Activated T-cell treated with anti-CD3 and anti-CD28 coated beads, Interleukin-2, amount 50 U/mL, for 48 hours (primary cell): ENCODE measurements around the gene CNKSR3.

ENCODE experiments used
- DNase-seq, 2 experiments: peaks; one replicate each; pipeline ENCODE4 v3.0.0-alpha.2; 2020

CNKSR3 gene

DNA sequence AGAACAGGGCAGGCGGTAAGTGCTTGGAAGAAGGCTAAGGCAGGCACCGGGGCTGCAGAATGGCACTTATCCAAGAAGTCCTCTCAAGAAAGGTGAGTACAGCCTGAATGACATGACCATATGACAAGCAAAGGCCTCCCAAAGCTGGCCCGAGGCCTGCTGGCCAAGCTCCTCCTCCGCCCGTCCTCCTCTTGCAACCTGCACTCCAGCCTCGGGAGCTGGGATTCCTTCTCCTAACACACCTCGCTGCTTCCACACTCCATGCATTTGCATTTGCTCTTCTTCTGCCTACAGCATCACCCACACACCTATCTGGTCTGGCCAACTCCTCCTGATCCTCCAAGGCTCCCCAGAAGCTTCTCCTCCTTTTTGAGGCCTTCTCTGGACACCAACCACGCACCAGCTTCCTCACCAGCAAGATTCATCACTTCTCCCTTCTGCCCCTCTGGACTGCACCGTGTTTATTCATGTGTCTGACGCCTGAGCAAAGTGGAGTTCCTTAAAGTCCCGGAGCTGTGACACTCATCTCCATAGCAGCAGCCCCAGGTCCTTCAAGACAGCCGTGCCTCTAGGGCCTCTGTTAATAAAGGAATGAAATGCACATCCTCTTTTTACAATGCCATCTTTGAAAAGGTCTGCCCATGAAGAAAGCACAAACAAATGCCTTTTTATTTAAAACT lies 32.3 kb downstream of the CNKSR3 start:
- no peak for DNase-seq

DNA sequence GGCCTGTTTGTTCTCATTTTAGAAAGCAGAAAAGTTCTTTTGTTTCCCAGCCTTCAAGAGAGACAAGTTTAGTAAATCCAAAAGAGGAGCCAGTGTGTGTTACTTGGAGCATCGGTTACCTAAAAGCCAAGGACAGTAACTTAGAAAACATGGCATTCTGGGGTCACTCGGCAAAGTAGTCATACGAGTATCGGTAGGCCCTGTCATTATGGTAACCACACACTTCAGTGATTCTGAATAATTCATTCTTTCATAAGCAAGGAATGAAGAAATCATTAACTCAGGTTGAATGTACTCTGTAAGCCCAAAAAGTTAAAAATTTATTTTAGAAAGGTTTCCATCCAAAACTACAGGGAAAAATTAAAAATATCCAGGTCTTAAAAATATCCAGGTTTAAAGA lies 34.0 kb downstream of the CNKSR3 start:
- no peak for DNase-seq

DNA sequence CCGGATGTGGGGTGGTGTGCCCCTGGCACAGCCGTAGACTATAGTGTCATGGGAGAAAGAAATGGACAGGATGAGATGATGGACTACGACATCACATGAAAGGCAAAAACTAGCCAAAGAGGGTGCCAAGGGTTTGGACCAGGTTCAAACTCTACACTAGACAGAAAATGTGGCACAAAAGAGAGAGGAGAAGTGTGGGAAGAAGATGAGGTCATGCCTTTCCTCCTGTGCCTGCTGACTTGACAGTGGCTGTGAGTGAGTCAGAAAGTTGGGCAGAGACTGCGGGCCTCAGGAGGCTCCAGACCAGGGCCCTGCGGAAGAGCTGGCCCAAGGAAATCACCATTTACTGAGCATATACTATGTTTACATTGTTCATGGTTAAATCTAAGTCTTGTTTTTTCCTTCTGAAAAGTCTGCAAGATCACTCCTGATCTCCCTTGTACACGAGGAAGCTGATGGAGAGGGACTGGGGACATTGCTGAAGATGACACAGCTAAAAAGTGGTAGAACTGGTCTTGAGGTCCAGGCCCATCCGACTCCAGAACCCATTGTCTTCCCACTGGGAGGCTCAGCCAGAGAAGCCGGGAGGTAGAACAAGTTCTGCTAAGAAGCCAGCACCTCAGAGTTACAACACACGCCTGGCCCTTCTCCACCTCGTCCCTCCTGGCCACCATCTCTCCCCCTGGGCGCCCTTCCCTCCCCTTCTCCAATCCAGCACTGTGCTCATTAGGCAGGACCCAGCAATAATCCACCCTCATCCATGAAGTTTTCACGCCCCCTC lies 35.6 kb downstream of the CNKSR3 start:
- no peak for DNase-seq

DNA sequence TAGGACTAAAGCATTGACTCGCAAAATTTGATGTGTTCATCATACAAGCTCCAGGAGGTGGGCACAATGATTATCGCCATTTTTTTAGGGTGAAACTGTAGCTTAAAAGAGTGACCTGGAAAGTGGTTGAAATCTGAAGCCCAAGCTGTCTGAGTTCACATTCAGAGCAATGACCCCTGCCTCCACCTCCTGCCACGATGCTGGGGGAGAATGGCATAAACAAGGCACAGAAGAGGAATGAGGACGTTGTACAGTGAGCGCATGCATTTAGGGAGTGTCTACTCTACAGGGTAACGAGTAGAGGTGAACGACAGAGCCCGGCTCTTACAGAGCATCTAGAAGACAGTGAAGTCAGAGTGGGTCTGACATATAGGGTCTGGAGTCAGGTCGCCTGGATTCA lies 37.2 kb downstream of the CNKSR3 start:
- no peak for DNase-seq

DNA sequence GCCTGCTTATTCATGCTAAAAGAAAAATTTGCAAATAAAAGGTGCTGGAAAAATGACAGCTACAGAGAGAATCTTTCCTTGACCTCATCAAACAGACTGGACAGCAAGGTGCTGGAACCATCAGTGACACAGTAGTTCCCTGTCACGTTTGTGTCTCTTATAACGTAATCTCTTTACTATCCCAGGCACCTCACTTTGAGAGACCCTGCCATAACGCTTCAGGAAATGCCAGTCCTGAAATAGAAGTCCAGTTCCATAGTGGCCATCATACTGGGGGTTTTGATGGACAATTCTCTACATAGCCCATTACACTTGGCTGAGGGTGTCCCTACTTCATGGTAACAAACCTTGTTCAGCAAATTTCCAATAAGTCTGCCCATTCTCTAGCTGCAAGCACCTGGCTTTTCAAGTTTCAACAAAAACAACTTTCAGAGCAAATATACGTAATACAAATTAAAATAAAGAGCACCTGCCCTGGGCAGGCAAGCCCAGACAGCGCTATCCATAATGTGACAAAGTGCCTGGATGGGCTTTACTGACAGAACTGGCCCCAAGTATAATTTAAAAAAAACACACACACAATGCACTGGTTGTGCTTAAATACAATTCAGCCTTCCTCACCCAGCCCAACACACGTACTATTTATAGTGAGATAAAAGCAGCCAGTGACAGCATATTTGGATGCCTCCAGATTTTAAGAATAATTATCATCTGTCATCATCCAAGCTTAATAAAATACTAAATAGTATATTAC lies 38.7 kb downstream of the CNKSR3 start:
- no peak for DNase-seq

DNA sequence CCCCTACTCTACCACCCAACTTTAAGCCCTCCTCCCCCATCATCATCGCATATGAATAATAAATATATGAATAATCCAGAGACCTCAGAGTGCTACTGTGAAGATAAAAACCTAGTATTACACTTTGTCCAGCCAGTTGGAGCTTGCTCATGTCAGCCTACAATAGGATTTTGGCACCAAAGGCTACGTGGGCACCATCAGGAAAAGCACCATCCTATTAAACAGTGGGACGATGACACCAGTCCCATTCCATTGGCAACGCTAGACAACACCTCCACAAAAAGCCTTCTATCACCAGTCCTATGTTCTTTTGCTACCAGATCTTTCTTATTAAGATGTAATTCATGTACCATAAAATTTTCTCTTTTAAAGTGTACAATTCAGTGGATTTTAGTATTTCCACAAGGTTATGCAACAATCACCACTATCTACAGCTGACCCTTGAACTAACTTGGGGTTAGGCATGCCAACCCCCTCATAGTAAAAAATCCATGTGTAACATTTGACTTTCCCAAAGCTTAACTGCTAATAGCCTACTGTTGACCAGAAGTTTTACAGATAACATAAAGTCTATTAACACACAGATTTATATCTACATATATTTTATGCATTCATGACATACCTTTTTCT lies 41.1 kb downstream of the CNKSR3 start:
- no peak for DNase-seq

DNA sequence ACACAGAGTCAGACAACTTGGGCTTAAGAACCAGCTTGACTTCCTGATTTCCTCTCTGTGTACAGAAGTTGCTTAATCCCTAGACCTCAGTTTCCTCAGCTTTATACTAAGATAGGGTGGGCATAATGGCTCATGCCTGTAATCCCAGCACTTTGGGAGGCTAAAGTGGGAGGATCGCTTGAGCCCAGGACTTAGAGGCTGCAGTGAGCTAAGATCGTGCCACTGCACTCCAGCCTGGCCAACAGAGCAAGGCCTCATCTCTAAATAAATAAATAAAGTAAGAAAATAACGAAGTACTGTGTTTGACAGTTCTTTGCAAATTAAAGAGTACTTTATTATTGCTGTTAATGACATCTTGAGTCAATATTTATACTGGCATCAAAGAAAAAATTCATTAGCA lies 41.7 kb downstream of the CNKSR3 start:
- no peak for DNase-seq

DNA sequence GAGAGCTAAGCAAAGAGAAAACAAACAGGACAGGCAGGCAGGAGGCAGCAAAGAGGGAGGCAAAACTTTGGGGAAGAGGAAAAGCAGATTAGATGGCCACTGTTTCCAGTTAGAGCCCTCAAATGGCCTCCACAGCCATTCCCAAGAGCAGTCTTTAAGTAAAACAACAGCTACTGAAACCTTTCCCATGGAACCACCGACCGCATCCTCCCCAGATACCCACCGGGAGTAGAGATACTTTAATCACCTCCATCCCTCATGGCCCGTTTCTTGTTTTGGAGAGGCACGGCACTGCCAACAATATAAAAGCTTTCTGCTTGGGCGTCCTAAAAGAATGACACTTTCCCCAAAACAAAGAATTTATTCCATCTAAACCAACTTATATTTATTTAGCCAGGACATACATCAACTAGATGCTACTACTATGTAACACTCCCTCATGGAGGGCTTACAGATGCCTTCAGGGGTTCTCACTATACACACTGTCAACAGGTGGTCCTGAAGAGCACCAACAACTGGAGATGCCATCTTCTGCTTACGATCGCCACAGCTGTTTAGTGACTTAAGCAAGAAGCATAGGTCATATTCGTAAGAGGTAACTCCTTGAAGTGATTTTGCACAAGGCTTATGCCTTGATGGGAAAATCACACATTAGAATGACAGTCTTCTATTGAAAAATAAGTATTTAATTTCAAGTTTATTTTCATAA lies 43.4 kb downstream of the CNKSR3 start:
- DNase-seq, result no peak

DNA sequence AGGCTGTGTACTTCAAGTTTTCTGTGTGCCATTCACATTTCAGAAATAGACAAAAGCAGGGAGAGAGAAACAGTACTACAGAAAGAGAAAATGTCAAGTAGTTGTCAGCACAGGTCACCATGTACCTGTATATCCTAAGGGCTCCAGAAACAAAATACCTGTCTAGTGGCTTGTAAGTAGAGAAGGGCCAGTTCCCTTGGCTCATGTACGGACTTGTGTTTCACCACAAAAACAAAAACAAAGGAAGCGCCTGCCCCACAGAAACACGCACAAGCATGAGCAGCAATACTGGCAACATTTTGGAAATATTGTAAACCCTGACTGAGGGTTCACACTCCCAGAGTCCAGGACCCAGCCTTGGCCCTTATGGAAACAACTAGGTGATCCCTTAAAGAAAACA lies 44.3 kb downstream of the CNKSR3 start:
- no peak for DNase-seq

DNA sequence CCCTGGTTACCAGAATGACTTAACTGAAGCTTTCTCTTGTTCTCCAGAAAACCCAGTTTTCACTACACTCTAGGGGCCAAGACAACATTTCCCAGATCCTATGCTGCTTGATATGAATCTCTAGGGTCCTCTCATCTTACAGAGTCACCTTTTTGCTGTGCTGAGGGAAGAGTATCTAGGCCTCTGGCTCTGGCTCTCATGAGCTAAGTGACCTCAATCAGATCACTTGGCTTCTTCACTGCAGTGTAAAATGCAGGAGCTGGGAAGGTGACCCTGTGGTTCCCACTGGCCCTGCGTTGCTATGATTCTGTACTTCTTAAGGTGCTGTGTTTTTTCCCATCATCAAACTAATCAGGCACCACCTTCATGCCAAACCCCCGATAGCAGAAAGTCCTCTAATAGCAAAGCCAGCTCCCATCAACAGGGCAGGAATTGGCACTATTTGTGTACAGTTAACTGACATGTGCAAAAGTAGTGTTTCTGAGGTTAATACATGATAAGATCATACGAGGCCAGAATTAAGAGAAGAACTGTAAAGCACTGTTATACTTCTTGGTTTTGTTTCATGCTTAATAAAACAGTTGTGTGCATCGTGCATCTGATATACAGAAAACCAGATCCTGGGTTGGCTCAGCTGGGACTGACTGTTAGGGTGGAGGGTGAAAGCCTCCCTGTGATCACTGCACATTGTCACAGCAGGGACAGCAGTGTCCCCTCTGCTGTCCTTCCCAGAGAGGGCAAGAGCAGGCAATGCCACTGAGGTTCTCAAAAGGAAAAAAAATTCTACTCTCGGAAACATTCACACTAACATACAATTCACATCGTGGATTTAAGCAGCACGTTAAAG lies 46.7 kb downstream of the CNKSR3 start:
- DNase-seq, result no peak

DNA sequence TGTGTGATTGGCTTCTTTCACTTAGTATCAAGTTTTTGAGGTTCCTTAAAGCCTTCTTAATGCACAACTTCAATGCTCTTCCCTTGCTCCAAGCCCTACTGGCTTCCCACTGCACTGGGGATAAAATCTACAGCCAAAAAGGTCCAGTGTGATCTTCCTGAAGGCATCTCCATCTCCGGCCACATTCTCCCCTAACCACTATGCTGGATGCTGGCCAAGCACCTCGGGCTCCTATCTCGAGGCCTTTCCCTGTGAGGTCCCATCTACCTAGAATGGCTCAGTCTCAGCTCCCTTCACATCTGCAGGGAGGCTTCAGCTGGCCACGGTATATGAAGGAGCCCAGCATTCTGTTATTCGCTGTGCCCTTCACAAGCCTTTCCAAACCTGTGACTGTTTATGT lies 48.1 kb downstream of the CNKSR3 start:
- no peak for DNase-seq

DNA sequence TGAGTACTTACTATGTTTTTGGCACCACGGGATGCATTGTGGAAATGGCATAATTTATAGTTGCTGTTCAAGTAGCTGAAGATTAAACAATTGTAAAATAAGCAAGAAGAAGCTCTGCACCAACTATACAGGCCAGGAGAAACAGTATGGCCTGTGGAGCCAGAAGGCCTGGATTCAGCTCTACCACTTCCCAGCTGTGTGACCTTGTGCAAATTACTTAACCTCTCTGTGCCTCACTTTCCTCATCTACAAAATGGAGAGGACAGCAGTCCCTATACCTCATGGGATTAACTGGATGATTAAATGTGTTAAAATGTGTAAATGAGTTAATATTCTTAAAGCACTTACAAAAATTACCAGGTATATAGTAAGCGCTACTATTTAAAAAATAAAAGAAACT lies 49.1 kb downstream of the CNKSR3 start:
- DNase-seq, result no peak

DNA sequence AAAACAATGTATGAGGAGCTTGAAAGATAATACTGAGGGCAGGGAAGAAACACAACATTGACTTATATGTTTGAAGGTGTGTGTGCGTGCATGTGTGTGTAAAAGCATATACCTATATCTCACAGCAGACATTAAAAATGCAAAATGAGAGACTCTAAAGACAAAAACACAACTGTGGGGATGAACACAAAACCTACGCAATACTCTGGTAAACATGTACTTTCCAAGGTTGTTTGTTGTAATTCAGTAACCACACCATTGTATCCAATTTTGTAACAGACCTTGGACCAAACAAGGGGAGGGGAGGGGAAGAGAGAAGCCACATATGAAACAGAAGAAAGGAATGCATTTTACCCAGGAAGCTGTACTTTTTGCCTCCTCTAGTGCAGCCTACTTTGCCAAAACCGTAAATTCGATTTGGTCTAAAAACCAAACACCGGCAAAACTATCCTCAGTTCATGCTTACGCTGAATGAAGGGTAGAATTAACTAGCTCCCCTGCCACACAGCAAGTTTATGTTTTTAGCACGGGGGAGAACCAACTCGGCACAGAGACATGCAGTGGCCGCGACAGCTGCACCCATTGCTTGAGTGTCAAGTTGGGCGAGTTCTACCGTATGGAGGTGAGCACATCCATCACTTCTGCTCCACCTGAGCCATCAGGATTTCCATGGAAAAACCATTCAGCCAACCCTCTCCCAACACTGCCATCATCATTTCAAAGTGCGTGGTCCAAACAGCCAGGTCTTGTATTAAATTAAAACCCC lies 50.0 kb downstream of the CNKSR3 start:
- DNase-seq, result no peak

DNA sequence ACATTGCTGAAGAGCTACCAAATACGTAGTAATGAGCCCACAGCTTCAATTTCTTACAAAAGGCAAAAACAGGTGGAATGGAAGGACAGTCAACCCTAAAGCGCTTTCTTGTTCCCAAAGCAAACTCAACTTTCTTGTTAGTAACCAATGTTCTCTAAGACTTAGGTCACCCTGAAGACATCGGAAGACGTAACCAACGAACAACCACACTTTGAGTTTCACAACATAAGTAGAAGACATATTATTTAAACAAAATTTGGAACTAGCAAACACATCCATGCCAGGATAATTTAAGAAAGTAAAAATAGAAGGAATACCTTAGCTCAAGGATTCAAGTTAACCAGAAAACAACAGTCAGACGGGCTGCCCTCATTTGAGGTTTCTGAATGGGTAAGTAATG lies 51.0 kb downstream of the CNKSR3 start:
- no peak for DNase-seq

DNA sequence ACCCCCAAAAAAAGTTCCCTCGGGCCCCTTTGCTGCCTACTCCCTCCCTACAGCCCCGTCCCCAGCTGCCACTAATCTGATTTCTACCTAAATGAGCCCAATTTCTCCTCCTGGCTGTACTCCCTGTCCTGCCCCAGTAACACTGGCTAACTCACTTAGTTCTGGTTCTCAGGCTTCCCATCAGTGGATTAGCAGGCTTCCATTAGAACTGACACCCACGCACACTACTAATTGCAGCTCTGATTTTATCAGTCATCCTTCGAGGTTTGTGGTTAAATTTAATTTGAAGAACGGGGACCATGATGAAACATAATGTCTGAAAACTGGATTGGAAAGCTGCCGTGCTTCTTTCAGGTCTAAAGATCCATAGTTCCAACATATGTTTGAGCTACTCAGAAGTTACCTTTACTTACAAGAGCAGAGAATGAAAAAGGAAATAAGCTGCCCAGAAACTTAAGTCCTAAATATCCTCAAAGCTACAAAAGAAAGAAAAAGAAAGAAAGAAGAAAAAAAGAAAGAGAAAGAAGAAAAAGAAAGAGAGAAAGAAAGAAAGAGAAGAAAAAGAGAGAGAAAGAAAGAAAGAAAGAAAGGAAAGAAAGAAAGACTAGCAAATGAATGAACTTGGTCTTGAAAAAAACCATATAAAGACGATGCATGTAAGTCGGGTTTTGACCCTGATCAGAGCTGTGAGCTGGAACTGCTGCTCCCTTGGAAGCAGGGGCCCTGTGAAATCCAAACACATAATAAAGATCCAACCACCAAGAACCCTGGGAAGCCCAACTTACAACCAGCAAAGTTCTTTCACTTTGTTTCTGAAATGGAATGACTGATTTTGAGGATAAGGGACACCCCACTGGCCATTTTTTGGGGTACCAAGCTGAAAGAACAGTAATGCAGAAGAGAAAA lies 51.7 kb downstream of the CNKSR3 start:
- no peak for DNase-seq

DNA sequence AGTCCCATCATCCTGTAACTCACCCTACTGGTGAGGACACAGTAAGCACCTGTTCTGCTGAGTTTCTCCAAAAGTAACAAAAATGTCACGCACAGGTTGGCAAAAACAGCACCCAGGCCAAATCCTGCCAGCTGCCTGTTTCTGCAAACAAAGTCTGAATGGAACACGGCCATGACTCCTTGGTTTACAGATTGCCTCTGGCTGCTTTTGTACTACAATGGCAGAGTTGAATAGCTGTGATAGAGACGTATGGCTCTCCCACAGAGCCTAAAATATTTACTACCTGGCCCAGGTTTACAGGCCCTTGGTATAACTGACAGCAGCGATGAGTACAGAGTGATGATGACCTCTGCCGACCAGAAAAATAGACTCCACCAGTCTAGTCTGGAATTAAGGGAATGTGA lies 52.6 kb downstream of the CNKSR3 start:
- no peak for DNase-seq

DNA sequence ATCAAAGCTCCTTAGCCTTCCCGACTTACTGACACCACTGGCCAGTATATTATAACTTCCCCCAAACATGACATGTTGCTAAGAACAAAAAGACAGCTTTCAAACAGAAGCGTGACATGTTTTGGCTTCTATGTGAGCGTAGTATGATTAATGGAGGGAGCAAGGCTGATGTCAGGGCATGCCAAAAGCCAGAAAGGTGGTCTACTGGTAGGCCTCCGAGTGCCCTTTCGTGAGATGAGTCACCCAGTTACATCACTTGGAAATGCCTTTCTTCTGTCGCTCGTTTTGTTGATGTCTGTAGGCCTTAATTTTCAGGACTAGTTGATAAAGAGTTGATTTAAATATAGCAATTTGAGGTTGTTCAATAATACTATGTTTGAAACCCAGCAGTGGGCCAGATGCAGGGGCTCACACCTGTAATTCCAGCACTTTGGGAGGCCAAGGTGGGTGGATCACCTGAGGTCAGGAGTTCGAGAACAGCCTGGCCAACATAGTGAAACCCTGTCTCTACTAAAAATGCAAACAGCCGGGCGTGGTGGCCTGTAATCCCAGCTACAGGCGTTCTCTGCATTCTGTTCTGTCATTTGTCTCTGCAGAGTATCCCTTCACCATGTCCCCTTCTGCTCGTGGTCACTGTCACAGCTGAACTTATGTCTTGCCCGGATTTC lies 53.3 kb downstream of the CNKSR3 start:
- no peak for DNase-seq

DNA sequence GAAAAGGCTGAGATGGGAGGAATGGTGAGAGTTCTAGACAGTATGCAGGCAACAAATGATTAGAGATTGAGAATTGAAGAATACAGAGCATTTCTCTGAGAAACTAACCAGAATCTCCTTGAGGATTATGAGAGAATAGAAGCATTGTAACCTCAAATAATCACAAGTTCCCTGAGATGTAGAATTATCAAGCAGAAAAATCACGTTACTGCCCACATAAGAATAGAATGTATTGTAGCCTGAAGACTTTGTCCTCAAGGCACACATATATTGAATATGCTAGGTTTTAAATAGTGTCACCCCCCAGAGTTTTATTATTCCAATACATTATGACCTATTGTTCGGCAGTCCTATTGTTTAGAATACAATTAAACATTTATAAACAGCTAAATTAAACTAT lies 57.2 kb downstream of the CNKSR3 start:
- no peak for DNase-seq

DNA sequence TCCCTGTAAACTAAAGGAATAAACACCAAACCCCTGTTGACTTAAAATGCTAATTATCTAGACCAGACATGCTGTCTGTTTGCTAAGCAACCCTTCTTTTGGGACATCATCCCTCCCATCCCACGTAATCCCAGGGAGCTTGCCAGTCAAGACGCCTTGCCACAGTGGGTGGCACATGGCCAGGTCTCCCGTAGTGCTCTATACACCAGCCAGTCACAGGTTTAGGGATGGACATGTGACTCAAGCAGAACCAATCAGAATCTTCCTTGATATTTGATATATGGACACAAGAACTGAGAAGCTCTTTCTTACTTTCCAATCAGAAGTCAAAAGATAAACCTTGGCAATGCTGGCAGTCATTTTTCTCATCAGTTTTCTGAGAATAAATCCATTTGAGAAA lies 60.0 kb downstream of the CNKSR3 start:
- no peak for DNase-seq
